Central memory CD8-positive, alpha-beta T cell (primary cell): ENCODE data around the gene SEMG1.

Experiments used
- ATAC-seq: fragments of 150-1000 bp; cut with Tn5 transposase; replicated peaks from 2 replicates; pipeline ENCODE4 v1.10.0; 2022; ENCODE audit warnings: mild to moderate bottlenecking, moderate FRiP score, moderate number of reproducible peaks; ENCODE audit not compliant: poor library complexity, severe bottlenecking; ENCODE audit errors: extremely low read depth
- DNase-seq, 2 donors: peaks; one replicate each; pipeline ENCODE4 v3.0.0; 2021; ENCODE audit warnings: low spot score in 2 of 2
- H3K27ac Mint-ChIP-seq: one replicate; pipeline ENCODE4 v1.8.0; 2022; ENCODE audit warnings: low read depth, mild to moderate bottlenecking, moderate library complexity, mixed read lengths
- H3K27me3 Mint-ChIP-seq: one replicate; pipeline ENCODE4 v1.8.0; 2022; ENCODE audit warnings: mixed read lengths
- H3K36me3 Mint-ChIP-seq: one replicate; pipeline ENCODE4 v1.8.0; 2022; ENCODE audit warnings: mild to moderate bottlenecking, moderate library complexity, mixed read lengths; ENCODE audit not compliant: insufficient read depth
- H3K4me1 Mint-ChIP-seq: one replicate; pipeline ENCODE4 v1.8.0; 2022; ENCODE audit warnings: mixed read lengths
- H3K4me3 Mint-ChIP-seq: one replicate; pipeline ENCODE4 v1.8.0; 2022; ENCODE audit warnings: mild to moderate bottlenecking, moderate library complexity, mixed read lengths
- H3K9me3 Mint-ChIP-seq: one replicate; pipeline ENCODE4 v1.8.0; 2022; ENCODE audit warnings: mixed read lengths

Gene SEMG1

DNA sequence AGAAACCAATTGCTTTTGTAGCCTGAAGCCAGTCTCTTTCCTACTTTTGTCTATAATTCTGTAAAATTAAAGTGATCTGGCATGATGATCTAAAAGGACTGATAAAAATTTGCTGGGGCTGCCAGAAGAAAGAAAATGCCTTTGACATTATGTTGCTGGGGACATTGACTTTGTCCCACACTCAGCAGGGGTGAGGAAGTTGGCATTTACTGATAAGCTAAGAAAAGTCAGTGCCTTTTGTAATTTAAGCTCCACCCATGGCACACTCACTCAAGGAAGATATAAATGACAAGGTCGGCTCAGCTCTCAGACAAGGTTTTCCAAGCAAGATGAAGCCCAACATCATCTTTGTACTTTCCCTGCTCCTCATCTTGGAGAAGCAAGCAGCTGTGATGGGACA, at the start of gene SEMG1:
Gene SEMG1, plus strand, starts transcription at position 309 of the 400 bp plus-strand sequence. Its CDS starts 21 bp downstream, at position 330.
- ATAC-seq: no peak
- Mint-ChIP-seq H3K27ac (no peak within 1 kb of the TSS), H3K9me3 (peaks cover 6% of the 10 kb centered on the region), H3K4me1 (no peaks in the 10 kb centered on the region), H3K36me3 (no peaks in the 10 kb centered on the region), H3K4me3 (no peak within 1 kb of the TSS), H3K27me3 (peaks cover 81% of the 10 kb centered on the region)
- no peak for DNase-seq

GRCh38 chr20:45157962-45158361, 48.9 kb upstream of the SEMG1 start:
- no peak for DNase-seq
- no peaks in the 10 kb centered on the region for H3K36me3 Mint-ChIP-seq
- H3K4me1 Mint-ChIP-seq: no peaks in the 10 kb centered on the region
- H3K4me3 Mint-ChIP-seq: no peak overlapping the region
- ATAC-seq: no peak
- H3K27ac Mint-ChIP-seq: no peak overlapping the region
- H3K9me3 Mint-ChIP-seq: peaks cover 26% of the 10 kb centered on the region
- peaks cover 95% of the 10 kb centered on the region for H3K27me3 Mint-ChIP-seq

DNA sequence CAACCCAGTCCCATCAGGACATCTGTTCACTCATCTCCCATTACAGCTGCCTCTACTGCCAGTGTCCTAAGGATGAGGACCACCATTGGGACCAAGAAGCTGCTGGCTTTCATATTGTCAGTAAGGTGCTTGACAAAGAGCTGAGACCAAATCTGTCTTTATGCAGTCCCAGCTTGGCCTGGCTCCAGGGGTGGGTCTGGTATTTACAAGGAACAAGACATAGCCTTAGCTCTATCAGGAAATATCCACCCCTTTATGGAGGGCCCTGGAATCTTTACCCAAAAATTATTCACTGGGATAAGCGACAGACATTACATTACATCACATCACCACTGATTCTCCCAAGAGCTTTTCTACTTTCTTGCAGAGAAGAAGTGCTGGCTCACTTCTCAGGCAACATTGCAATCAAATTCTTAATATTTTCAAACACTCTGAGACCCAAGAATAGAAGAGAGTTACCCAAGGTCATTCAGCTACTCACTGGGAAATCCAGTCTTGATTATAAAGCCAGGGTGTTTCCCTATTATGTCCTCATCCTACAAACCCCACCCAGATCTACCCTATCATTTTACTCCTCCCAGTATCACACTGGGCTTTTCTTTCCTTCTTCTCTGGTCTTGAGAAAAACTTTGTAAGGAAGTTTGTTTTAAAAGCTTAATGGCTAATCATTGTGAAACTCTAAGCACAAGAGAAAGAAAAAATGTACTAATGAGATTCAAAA, 43.6 kb upstream of the SEMG1 start:
- Mint-ChIP-seq H3K36me3 (no peaks in the 10 kb centered on the region), H3K9me3 (peaks cover 24% of the 10 kb centered on the region), H3K4me3 (no peak overlapping the region), H3K4me1 (no peaks in the 10 kb centered on the region), H3K27me3 (peaks cover 90% of the 10 kb centered on the region), H3K27ac (no peak overlapping the region)
- no peak for DNase-seq
- ATAC-seq: no peak

- Mint-ChIP-seq H3K27me3 (peaks cover 76% of the 10 kb centered on the region), H3K4me1 (no peaks in the 10 kb centered on the region), H3K36me3 (no peaks in the 10 kb centered on the region), H3K27ac (no peak overlapping the region), H3K4me3 (no peak overlapping the region), H3K9me3 (peaks cover 11% of the 10 kb centered on the region)
- ATAC-seq (no peak), DNase-seq (no peak)
These were observed 41.9 kb upstream of the SEMG1 start for GRCh38 chr20:45164906-45165305.

DNA sequence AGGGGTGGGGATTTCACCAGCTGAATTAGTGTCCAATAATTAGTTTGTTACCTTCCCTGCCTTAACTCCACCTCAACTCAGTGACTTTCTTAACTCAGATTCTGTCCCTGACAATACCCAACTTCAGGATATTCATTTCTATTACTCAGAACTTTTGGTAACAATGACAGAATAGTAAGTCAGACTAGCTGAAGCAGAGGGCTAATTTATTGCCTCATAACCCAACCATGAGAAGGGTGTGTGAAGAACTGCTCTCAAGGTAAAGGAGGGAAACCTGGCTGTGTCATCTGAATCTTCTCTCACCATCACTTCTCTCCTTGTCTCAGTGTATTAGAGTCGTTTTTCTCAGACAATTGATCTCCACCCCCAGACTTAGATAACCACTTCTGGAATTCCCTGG, 33.3 kb upstream of the SEMG1 start:
- ATAC-seq (no peak), DNase-seq (no peak)
- no peak overlapping the region for H3K4me3 Mint-ChIP-seq
- H3K27ac Mint-ChIP-seq: no peak overlapping the region
- H3K4me1 Mint-ChIP-seq: no peaks in the 10 kb centered on the region
- no peaks in the 10 kb centered on the region for H3K9me3 Mint-ChIP-seq
- peaks cover 2% of the 10 kb centered on the region for H3K36me3 Mint-ChIP-seq
- H3K27me3 Mint-ChIP-seq: peaks cover 55% of the 10 kb centered on the region

DNA sequence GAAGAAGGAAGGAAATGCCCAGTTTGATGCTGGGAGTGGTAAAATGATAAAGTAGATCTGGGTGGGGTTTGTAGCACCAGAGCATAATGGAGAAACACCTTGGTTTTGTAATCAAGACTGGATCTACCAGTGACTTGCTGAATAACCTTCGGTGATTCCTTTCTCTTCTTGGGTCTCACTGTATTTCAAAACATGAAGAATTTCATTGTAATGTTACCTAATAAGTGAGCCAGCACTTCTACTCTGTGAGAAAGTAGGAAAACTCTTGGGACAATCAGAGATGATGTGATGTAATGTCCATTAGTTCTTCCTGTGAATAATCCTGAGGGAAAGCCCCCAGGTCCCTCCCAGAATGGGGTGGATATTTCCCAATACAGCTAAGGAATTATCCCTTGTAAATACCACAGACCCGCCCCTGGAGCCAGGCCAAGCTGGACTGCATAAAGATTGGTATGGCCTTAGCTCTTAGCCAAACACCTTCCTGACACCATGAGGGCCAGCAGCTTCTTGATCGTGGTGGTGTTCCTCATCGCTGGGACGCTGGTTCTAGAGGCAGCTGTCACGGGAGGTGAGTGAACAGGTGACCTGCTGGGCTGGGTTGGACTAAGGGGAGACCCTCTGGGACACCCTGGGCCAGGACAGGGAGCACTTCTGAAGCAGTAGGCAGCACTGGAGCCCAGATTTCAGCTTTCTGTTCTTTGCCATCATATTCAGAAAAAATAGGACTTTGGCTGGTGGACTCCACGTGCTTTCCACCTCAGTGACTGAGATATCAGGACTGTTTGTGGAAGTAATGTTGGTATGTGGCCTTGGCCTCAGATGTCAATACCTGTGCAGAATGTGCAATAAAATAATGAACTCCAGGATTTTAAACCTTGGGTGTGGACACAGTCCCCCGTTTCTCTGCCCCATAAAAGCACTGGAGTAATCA, 32.1 kb upstream of the SEMG1 start, which contains the start of gene PI3:
Gene PI3, plus strand, starts transcription at position 469 of the 931 bp plus-strand sequence. Its CDS starts 21 bp downstream, at position 490.
- ATAC-seq (no peak), DNase-seq (no peak)
- Mint-ChIP-seq H3K27ac (no peak within 1 kb of the TSS), H3K4me3 (no peak within 1 kb of the TSS), H3K4me1 (no peaks in the 10 kb centered on the region), H3K36me3 (peaks cover 2% of the 10 kb centered on the region), H3K9me3 (no peaks in the 10 kb centered on the region), H3K27me3 (peaks cover 54% of the 10 kb centered on the region)

DNA sequence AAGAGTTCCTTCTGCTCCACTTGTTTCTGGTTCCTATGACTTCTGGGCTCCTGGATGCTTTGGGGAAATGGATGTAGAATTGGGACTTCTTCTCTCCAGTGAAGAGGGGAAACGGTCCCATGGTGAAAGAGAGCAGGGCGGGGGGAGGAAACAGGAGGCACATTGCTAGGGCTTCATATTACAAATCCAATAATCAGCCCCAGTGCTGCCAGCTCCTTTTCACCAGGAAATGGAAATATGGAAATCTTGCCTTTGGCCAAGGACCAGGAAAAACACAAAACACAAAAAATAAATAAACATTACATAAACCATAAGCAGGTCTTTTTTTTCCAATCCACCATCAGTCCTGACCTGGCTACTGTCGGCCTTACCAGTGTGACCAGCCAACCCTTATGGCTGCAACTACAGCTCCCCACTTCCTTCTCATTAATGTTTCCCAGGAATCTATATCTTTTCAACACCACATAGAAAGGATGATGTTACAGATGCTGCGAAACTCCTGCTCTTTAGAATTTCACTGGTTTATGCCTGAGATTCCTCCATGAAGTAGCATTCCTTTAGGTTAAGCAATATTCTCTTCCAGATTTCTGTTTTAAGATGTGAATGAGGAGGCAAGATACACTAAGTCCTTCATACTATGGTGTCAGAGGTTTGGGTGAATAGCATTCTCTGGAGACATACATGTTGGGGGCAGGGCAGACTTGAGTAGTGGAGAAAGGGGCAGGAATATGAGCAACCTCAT, 30.1 kb upstream of the SEMG1 start:
- no peaks in the 10 kb centered on the region for H3K9me3 Mint-ChIP-seq
- no peaks in the 10 kb centered on the region for H3K36me3 Mint-ChIP-seq
- H3K27ac Mint-ChIP-seq: no peak overlapping the region
- ATAC-seq (no peak), DNase-seq (no peak)
- H3K4me3 Mint-ChIP-seq: no peak overlapping the region
- no peaks in the 10 kb centered on the region for H3K4me1 Mint-ChIP-seq
- H3K27me3 Mint-ChIP-seq: peaks cover 34% of the 10 kb centered on the region

- ATAC-seq: no peak
- no peak for DNase-seq
- no peak overlapping the region for H3K27ac Mint-ChIP-seq
These were observed 27.7 kb upstream of the SEMG1 start for GRCh38 chr20:45179166-45179565.

DNA sequence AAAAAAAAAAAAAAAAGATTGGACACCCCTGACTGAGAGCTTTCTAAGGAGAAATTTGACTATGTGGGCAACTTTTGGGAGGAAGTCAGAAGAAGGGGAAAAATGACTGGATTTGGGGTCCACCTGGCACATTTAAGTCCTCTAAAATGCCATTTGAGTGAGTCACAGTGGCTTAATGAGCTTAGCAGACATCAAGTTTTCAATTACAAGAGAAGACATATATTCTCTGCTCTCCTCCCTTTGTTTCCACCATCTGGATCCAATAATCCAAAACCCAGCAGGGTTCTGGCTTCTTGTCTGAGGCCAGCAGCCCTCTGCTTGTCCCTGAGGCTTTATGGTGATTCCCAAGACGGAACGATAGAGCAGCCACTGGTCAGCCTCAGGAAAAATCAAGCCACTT, 25.2 kb upstream of the SEMG1 start:
- DNase-seq (no peak), ATAC-seq (no peak)
- Mint-ChIP-seq H3K4me3 (no peak overlapping the region), H3K27me3 (peaks cover 17% of the 10 kb centered on the region), H3K4me1 (no peaks in the 10 kb centered on the region), H3K27ac (no peak overlapping the region), H3K9me3 (no peaks in the 10 kb centered on the region), H3K36me3 (no peaks in the 10 kb centered on the region)

More at GRCh38 chr20:45179166-45179565, 27.7 kb upstream of the SEMG1 start:
- Mint-ChIP-seq H3K4me3 (no peak overlapping the region), H3K36me3 (no peaks in the 10 kb centered on the region), H3K27me3 (peaks cover 32% of the 10 kb centered on the region), H3K9me3 (no peaks in the 10 kb centered on the region), H3K4me1 (no peaks in the 10 kb centered on the region)

- H3K27ac Mint-ChIP-seq: no peak overlapping the region
- H3K36me3 Mint-ChIP-seq: no peaks in the 10 kb centered on the region
- H3K4me1 Mint-ChIP-seq: no peaks in the 10 kb centered on the region
- H3K27me3 Mint-ChIP-seq: peaks cover 8% of the 10 kb centered on the region
- no peaks in the 10 kb centered on the region for H3K9me3 Mint-ChIP-seq
- no peak overlapping the region for H3K4me3 Mint-ChIP-seq
- DNase-seq (no peak), ATAC-seq (no peak)
These were observed 23.7 kb upstream of the SEMG1 start for GRCh38 chr20:45183084-45183483.

DNA sequence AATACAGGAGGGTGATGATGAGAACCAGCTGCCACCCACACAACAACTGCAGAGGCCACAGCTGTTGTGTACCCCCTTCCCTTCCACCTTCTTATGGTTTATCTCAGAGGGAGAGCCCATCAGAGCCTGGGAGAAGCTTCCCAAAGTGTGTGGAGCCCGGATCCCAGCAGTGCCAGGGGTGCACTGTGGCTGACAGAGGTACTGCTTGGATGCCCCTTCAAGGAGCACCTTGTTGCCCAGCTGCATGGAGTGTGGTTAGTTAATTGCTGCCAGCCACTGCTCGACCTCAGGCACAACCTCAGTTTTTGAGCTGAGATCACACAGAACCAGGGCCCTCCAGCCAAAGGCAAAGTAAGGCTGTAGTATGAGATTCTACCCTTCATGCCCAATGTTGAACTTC, 19.1 kb upstream of the SEMG1 start:
- Mint-ChIP-seq H3K36me3 (no peaks in the 10 kb centered on the region), H3K27ac (no peak overlapping the region), H3K4me3 (no peak overlapping the region), H3K9me3 (no peaks in the 10 kb centered on the region), H3K27me3 (peaks cover 20% of the 10 kb centered on the region), H3K4me1 (no peaks in the 10 kb centered on the region)
- DNase-seq: no peak
- ATAC-seq: no peak

GRCh38 chr20:45189067-45189609, 17.7 kb upstream of the SEMG1 start:
- Mint-ChIP-seq H3K36me3 (no peaks in the 10 kb centered on the region), H3K4me1 (no peaks in the 10 kb centered on the region), H3K4me3 (no peak overlapping the region), H3K27ac (no peak overlapping the region), H3K9me3 (no peaks in the 10 kb centered on the region), H3K27me3 (peaks cover 26% of the 10 kb centered on the region)
- DNase-seq (no peak), ATAC-seq (no peak)
